A549 (cell line): Measurements from ENCODE around the gene SPIRE1.

Experiments
- HOXB5 ChIP-seq: fragments of 250-450 bp; sonication (Bioruptor Pico); IDR thresholded peaks from 2 replicates; pipeline ENCODE4 v1.5.0; 2020; ENCODE audit warnings: mild to moderate bottlenecking, moderate library complexity
- JUNB ChIP-seq: fragments of >200 bp; sonication (Bioruptor Twin); formaldehyde crosslinking; IDR thresholded peaks from 2 replicates; pipeline ENCODE4 v1.6.1; 2016
- MAX ChIP-seq: IDR thresholded peaks from 2 replicates; pipeline ENCODE4 v1.6.1; 2012
- PBX3 ChIP-seq: IDR thresholded peaks from 2 replicates; pipeline ENCODE4 v1.6.1; 2012

GRCh38 chr18:12461326-12461725, 196.6 kb downstream of the SPIRE1 start:
- TF ChIP-seq PBX3 (no peak), JUNB (no peak), HOXB5 (CRISPR knock-in tag) (no peak), MAX (no peak)
